ENCODE data around the gene MYB. TPM values are rescaled to one million over a fixed set of nuclear protein-coding genes. Genes with fewer than 3 reads are reported as not detected.

MYB gene
- total RNA-seq, 4 donors from 2014 or later: 0.13 to 1.2 (median 0.93) TPM; not detected in 1

DNA sequence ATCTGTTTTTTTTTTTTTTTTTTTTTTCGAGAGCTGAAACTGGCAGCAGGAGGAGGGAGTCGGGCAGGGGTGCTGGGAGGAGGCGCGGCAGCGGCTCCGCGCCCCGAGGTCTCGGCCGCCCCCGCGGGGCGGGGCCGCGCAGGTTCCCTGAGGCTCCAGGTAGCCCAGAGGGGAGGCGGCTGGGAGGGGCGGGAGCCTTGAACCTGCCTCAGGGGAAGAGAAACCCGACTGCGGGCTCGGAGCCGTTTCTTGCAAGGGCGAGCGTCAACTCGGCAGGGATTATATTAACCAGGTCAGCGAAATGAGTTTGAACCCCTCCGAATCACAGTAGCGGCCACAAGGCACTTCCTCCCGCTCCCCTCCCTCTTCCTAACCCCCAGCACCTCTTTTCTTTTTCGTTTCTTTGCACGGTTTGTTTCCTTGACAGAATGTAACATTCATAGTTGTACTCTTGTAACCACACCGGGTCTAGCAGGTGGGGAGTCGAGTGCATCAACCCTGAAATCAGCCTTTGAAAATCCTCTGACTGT, 2.0 kb downstream of the MYB start:
- no peaks in the 10 kb centered on the region for H3K36me3 ChIP-seq
- no peak for TF ChIP-seq EP300 (IDR thresholded peaks at IDR 0.05)
- no peak for TF ChIP-seq POLR2AphosphoS5 (IDR thresholded peaks at IDR 0.05)
- TF ChIP-seq, protein P1, sequence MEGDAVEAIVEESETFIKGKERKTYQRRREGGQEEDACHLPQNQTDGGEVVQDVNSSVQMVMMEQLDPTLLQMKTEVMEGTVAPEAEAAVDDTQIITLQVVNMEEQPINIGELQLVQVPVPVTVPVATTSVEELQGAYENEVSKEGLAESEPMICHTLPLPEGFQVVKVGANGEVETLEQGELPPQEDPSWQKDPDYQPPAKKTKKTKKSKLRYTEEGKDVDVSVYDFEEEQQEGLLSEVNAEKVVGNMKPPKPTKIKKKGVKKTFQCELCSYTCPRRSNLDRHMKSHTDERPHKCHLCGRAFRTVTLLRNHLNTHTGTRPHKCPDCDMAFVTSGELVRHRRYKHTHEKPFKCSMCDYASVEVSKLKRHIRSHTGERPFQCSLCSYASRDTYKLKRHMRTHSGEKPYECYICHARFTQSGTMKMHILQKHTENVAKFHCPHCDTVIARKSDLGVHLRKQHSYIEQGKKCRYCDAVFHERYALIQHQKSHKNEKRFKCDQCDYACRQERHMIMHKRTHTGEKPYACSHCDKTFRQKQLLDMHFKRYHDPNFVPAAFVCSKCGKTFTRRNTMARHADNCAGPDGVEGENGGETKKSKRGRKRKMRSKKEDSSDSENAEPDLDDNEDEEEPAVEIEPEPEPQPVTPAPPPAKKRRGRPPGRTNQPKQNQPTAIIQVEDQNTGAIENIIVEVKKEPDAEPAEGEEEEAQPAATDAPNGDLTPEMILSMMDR (IDR thresholded peaks at IDR 0.05): no peak
- TF ChIP-seq POLR2A (IDR thresholded peaks at IDR 0.05): no peak
- ATAC-seq: no peak
- WGBS, 2 donors (ENCODE audit: low coverage in 1 of 2): 3 to 4% methylated on average over 7 to 10 of the region's 32 CpGs
- H3K4me1 ChIP-seq: peaks cover 0 to 36% (median 23%) of the 10 kb centered on the region in 3 donors
- no peaks in the 10 kb centered on the region for H3K9me3 ChIP-seq
- H3K27ac ChIP-seq: no peak overlapping the region
- peak overlapping the region in 1 of 2 donors; percentile 62 for H3K4me3 ChIP-seq
- H3K27me3 ChIP-seq: peaks cover 61% of the 10 kb centered on the region

DNA sequence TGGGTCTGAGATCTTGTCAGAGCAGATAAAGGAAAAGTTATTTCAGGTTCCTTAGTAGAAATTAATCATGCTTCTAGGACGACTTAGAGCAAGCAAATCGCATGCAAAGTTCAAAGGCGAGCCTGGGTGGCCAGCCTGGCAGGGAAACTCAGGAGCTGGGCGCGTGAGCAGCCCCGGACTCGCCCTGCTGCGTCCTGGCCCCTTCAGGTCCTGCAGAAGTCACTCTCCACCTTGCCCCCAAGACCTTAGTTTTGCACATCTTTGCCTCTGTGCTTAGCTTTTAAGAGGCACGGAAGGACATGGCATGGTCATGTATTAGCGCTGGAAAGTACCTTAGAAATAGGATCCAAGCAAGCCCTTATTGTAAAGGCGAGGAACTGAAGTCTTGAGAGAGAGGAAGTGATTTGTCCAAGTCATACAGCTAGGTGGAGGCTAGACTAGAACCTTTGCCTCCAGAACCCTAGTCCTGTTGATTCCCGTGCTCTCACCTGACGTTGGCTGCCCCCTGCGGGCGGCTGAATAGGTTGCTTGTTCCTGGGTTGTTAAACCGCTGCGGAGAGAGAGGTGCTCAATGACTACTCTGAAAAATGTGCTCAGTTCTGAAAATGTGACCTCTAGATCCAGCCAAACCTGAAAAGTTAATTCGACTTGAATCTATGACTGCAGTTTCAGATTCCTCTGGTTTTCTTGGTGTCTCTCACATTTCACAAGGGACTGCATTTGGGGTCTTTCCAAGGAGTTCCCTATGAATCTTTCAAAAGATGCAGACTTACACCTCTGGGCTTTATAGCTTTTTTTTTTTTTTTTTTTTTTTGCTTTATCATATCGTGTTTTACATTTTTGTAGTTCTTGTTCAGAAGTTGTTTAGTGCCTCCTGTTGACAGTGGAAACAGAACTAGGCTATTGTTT, 2.7 kb downstream of the MYB start:
- H3K36me3 ChIP-seq: no peaks in the 10 kb centered on the region
- peaks cover 68% of the 10 kb centered on the region for H3K27me3 ChIP-seq
- no peaks in the 10 kb centered on the region for H3K9me3 ChIP-seq
- H3K4me3 ChIP-seq: peak overlapping the region in 1 of 2 donors; percentile 62
- ATAC-seq: no peak
- no peak overlapping the region for H3K27ac ChIP-seq
- WGBS, 2 donors (ENCODE audit: low coverage in 1 of 2): 9 to 15% methylated on average over 10 to 15 of the region's 19 CpGs
- no peak for TF ChIP-seq POLR2AphosphoS5 (IDR thresholded peaks at IDR 0.05)
- TF ChIP-seq, protein P1 (IDR thresholded peaks at IDR 0.05): peak in 1 of 4 experiments; percentile 20
- H3K4me1 ChIP-seq: peaks cover 0 to 36% (median 23%) of the 10 kb centered on the region in 3 donors

DNA sequence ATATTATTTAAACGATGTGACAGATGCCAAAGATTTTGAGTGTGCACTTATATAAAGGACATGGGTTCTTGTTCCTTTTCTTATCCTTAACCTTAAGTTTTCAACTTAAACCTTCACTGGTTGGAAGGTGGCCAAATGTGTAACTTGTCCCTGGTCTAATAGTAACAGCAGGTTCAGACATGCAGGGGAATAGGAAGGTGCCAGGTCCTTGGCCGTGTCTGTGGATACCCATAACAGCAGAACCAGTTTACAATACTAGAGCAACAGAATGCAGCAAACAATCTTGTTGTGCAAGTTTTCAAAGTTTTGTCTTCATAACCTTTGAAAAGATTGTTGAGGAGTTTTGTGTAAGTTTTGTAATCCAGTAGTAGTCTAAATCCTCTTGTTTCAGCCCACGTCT, 4.4 kb downstream of the MYB start:
- ATAC-seq: no peak
- peaks cover 85% of the 10 kb centered on the region for H3K27me3 ChIP-seq

DNA sequence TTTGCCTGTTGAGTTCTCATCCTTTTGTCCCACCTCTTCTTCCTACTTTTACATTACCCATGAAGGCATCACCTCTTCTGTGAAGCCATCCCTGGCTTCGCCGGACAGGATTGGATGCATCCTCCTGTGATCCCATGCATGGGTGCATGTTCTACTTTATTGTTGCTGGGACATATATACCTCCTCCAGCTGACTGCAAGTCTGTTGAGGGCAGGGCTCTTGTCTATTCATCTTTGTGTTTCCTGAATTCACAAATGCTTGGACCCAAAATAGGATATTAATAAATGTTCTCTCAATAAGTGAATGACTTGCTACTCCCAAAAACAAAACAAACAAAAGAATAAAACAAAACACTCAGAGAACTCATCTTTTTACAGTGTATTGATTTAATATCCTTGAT, 5.1 kb downstream of the MYB start:
- Histone ChIP-seq H3K4me1 (peaks cover 0 to 27% (median 23%) of the 10 kb centered on the region in 3 donors), H3K9me3 (no peaks in the 10 kb centered on the region), H3K4me3 (no peak overlapping the region), H3K36me3 (no peaks in the 10 kb centered on the region), H3K27ac (no peak overlapping the region), H3K27me3 (peaks cover 87% of the 10 kb centered on the region)
- ATAC-seq: no peak
- TF ChIP-seq, protein P1 (IDR thresholded peaks at IDR 0.05): no peak
- TF ChIP-seq POLR2AphosphoS5 (IDR thresholded peaks at IDR 0.05) (no peak), POLR2A (IDR thresholded peaks at IDR 0.05) (no peak), EP300 (IDR thresholded peaks at IDR 0.05) (no peak)
- WGBS, 2 donors (ENCODE audit: low coverage in 1 of 2): 83 to 84% methylated on average over 2 of the region's 2 CpGs

More for the DNA sequence above, 4.4 kb downstream of the MYB start:
- Histone ChIP-seq H3K4me1 (peaks cover 0 to 30% (median 23%) of the 10 kb centered on the region in 3 donors), H3K4me3 (no peak overlapping the region), H3K36me3 (no peaks in the 10 kb centered on the region), H3K9me3 (no peaks in the 10 kb centered on the region), H3K27ac (no peak overlapping the region)
- TF ChIP-seq, protein P1 (IDR thresholded peaks at IDR 0.05): no peak
- TF ChIP-seq POLR2AphosphoS5 (IDR thresholded peaks at IDR 0.05): no peak
- TF ChIP-seq POLR2A (IDR thresholded peaks at IDR 0.05): no peak
- TF ChIP-seq EP300 (IDR thresholded peaks at IDR 0.05): no peak
- WGBS, 2 donors (ENCODE audit: low coverage in 1 of 2): 70 to 95% methylated on average over 2 to 3 of the region's 3 CpGs
